ENCODE data around the gene ZNF76. TPM values are rescaled to one million over a fixed set of nuclear protein-coding genes. Genes with fewer than 3 reads are reported as not detected.

Gene ZNF76
- total and polyA plus RNA-seq, 12 donors = 17.9 to 67.1 (median 37.8) TPM

DNA sequence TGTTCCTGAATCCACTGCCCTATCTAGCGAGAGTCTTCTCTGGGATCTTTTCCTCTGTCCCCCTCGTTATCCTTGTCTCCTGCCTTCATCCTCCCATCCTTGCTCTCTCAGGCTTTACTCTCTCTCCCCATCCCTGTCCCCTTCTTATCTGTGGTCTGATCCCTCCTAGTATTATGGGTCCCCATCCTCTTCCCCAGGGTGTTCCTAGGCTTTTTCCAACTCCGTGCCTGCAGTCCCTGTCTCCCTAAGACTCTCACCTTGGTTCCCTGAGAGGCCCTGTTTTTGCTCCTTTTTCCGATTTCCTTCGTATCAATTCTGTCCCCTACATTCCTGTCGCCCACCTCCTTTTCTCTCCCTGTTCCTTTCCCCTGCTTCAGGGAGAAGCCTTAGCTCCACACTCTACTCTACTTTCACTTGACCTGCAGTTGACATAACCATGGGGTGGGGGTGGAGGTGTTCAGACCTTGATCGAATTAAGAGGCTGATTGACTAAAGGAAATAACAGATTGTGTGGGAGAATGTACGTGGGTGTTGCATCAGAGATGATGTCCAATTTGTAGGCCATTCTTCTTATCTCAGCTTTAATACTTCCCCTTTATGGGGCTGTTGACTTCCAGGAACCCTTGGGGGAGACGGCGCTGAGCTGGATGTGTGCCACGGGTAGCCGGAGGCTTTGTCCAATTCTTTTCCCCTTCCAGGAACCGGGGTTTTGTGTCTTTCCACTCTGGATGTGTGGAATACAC is 83.7 kb downstream of the ZNF76 start:
- Histone ChIP-seq H3K27ac (peak overlapping the region in 9 of 10 donors; percentile 81 to 96 (median 93)), H3K9me3 (no peaks in the 10 kb centered on the region), H3K27me3 (peaks cover 0 to 6% (median 0%) of the 10 kb centered on the region in 7 donors), H3K4me1 (peaks cover 0 to 34% (median 18%) of the 10 kb centered on the region in 9 donors), H3K4me3 (peak overlapping the region; percentile 50 to 99 (median 94)), H3K36me3 (peaks cover 0 to 39% (median 5%) of the 10 kb centered on the region in 9 donors)
- DNase-seq = peak; percentile 52 to 55
- intact Hi-C loops (cut with DNase I) = loop anchor here in 8 of 10 donors (2.0 to 10.0 kb wide), 6 partner anchors 46 to 124 kb away; partner anchors contain the start of genes RPL10A (in 4 of the 8) and DEF6 (in 1 of the 8)
- 9 to 12% methylated on average over 13 of the region's 13 CpGs for WGBS, 2 donors
- TF ChIP-seq, protein P1, sequence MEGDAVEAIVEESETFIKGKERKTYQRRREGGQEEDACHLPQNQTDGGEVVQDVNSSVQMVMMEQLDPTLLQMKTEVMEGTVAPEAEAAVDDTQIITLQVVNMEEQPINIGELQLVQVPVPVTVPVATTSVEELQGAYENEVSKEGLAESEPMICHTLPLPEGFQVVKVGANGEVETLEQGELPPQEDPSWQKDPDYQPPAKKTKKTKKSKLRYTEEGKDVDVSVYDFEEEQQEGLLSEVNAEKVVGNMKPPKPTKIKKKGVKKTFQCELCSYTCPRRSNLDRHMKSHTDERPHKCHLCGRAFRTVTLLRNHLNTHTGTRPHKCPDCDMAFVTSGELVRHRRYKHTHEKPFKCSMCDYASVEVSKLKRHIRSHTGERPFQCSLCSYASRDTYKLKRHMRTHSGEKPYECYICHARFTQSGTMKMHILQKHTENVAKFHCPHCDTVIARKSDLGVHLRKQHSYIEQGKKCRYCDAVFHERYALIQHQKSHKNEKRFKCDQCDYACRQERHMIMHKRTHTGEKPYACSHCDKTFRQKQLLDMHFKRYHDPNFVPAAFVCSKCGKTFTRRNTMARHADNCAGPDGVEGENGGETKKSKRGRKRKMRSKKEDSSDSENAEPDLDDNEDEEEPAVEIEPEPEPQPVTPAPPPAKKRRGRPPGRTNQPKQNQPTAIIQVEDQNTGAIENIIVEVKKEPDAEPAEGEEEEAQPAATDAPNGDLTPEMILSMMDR (IDR thresholded peaks at IDR 0.05) = no peak
- peak in 6 of 8 donors; percentile 2 to 47 (median 14) for ATAC-seq

DNA sequence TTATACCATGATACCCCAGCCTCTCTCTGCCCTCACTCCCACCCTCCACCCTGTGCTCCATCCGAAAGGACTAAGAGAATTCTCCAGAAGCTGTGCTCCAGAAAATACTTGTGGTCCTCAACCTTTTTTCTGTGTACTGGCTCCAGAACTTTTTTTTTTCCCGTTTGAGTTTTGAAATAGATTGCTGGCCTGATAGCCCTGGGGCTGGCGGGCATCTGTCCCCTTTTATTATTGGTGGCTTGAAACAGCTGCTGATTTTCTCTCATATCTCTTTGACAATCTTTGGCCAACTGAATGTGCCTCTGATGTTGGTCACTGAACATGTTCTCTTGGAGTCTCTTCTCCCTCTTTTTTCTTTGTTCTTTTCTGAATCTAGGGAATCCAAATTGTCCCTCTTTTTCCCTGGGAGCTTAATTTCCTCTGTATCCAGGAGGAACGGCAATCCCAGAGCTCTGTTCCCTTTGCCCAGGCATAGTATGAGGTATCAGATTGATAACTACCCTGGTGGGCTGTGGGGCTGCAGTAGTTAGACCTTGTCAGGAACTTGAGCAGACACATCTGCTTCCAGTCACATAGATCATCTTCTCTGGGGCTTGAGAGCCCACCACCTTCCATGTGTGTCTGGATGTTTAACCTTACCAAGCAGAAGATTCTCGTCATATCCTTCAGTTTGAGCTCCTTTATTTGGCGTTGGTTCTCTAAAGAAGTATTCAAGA is 84.5 kb downstream of the ZNF76 start:
- intact Hi-C loops (cut with DNase I) = loop anchor here in 8 of 10 donors (2.0 to 10.0 kb wide), 6 partner anchors 47 to 123 kb away; partner anchors contain the start of genes RPL10A (in 4 of the 8) and DEF6 (in 1 of the 8)
- H3K36me3 ChIP-seq = peaks cover 0 to 46% (median 7%) of the 10 kb centered on the region in 9 donors
- WGBS, 2 donors = 57 to 63% methylated on average over 6 of the region's 6 CpGs
- TF ChIP-seq, protein P1 (IDR thresholded peaks at IDR 0.05) = no peak
- H3K27me3 ChIP-seq = peaks cover 0 to 5% (median 0%) of the 10 kb centered on the region in 7 donors
- ATAC-seq (no peak), DNase-seq (no peak)
- H3K9me3 ChIP-seq = no peaks in the 10 kb centered on the region
- H3K4me1 ChIP-seq = peaks cover 0 to 38% (median 18%) of the 10 kb centered on the region in 9 donors
- H3K4me3 ChIP-seq = peak overlapping the region in 9 of 10 donors; percentile 50 to 99 (median 94)
- peak overlapping the region in 7 of 10 donors; percentile 81 to 96 (median 93) for H3K27ac ChIP-seq

Other genes with a start within 250 kb of the ZNF76 start
- gene TCP11, start 118.4 kb upstream of the ZNF76 start, total RNA-seq = not detected
- under 1 TPM in 1 of 2 donors, not detected in 1; 0.03 TPM for gene TCP11, start 118.4 kb upstream of the ZNF76 start, polyA plus RNA-seq
- 10 to 100 TPM in 4 of 10 donors, 1 to 10 TPM in 6; 4.9 to 18.8 (median 9.0) TPM for gene SCUBE3, start 45.8 kb upstream of the ZNF76 start, total RNA-seq
- 1 to 10 TPM; 1.2 to 5.6 TPM for gene SCUBE3, start 45.8 kb upstream of the ZNF76 start, polyA plus RNA-seq
- gene DEF6, start 38.1 kb downstream of the ZNF76 start, total RNA-seq = 1 to 10 TPM in 4 of 10 donors, under 1 TPM in 6; 0.62 to 8.8 (median 0.94) TPM
- gene DEF6, start 38.1 kb downstream of the ZNF76 start, polyA plus RNA-seq = 1 to 10 TPM; 1.7 to 2.7 TPM
- 10 to 100 TPM; 12.9 to 21.0 (median 13.9) TPM for gene PPARD, start 82.8 kb downstream of the ZNF76 start, total RNA-seq
- 10 to 100 TPM; 13.5 to 15.3 TPM for gene PPARD, start 82.8 kb downstream of the ZNF76 start, polyA plus RNA-seq
- gene FANCE, start 192.6 kb downstream of the ZNF76 start, total RNA-seq = 1 to 10 TPM; 1.5 to 5.3 (median 3.0) TPM
- 1 to 10 TPM; 1.8 to 2.4 TPM for gene FANCE, start 192.6 kb downstream of the ZNF76 start, polyA plus RNA-seq
- gene RPL10A, start 208.7 kb downstream of the ZNF76 start, total RNA-seq = 100 to 1,000 TPM; 476 to 650 (median 529) TPM
- 1,000 to 10,000 TPM in 1 of 2 donors, 100 to 1,000 TPM in 1; 231 to 1,620 TPM for gene RPL10A, start 208.7 kb downstream of the ZNF76 start, polyA plus RNA-seq
- gene TEAD3, start 237.3 kb downstream of the ZNF76 start, total RNA-seq = 10 to 100 TPM; 27.9 to 54.4 (median 35.5) TPM
- 10 to 100 TPM; 28.3 to 29.1 TPM for gene TEAD3, start 237.3 kb downstream of the ZNF76 start, polyA plus RNA-seq